Gastroesophageal sphincter (tissue), 3 donors: Measurements from ENCODE around the gene CRIP2.

Experiments used
- POLR2A ChIP-seq, 2 donors: fragments of 450-650 bp; IDR thresholded peaks; one replicate each; pipeline ENCODE4 v1.6.1; 2017; ENCODE audit warnings: antibody characterized with exemption in 2 of 2, mild to moderate bottlenecking in 2 of 2, moderate library complexity in 1 of 2
- POLR2AphosphoS5 ChIP-seq: sonication (generic); formaldehyde crosslinking; IDR thresholded peaks from one replicate; pipeline ENCODE4 v1.6.1; 2017; ENCODE audit warnings: antibody characterized with exemption
- TF ChIP-seq, protein P1 (sequence below), 4 experiments: fragments of 200-600 bp in 2 of 4; fragments of 450-650 bp in 2 of 4; sonication (generic) in 1 of 4; IDR thresholded peaks; one replicate each; pipeline ENCODE4 v1.5.1; 2017 to 2019; ENCODE audit warnings: antibody characterized with exemption in 4 of 4, mild to moderate bottlenecking in 2 of 4, moderate library complexity in 2 of 4

DNA sequence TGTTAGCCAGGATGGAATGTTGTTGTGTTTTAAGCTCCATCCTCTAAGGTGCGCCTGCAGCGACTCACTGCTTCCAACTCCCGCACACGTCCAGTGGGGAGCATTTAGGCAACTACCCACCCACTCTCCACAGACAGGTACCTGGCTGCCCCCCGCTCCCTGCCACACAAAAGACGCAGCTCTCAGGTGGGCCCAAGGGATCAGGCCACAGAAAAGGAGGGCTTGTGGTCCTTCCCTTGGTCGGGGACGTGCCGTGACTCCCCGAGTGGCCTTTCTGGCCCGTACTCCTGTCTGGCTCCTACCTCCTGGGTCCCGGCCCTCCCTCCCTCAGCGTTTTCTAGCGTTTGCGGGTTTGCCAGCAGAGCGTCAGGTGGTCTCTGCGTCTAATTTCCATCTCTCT is 32.6 kb downstream of the CRIP2 start:
- TF ChIP-seq, protein P1, sequence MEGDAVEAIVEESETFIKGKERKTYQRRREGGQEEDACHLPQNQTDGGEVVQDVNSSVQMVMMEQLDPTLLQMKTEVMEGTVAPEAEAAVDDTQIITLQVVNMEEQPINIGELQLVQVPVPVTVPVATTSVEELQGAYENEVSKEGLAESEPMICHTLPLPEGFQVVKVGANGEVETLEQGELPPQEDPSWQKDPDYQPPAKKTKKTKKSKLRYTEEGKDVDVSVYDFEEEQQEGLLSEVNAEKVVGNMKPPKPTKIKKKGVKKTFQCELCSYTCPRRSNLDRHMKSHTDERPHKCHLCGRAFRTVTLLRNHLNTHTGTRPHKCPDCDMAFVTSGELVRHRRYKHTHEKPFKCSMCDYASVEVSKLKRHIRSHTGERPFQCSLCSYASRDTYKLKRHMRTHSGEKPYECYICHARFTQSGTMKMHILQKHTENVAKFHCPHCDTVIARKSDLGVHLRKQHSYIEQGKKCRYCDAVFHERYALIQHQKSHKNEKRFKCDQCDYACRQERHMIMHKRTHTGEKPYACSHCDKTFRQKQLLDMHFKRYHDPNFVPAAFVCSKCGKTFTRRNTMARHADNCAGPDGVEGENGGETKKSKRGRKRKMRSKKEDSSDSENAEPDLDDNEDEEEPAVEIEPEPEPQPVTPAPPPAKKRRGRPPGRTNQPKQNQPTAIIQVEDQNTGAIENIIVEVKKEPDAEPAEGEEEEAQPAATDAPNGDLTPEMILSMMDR (IDR thresholded peaks at IDR 0.05), result no peak
- no peak for TF ChIP-seq POLR2AphosphoS5
- no peak for TF ChIP-seq POLR2A (IDR thresholded peaks at IDR 0.05)
